Eye (tissue), 1 donor: ENCODE measurements around the gene ALK.

ENCODE experiments used
- DNase-seq: peaks from one replicate; pipeline ENCODE4 v3.0.0-alpha.2; 2015

Gene ALK

GRCh38 chr2:29921560-29921915 lies at the start of gene ALK:
TSS of gene ALK (minus strand) at chr2:29921586. CDS start at chr2:29920659, 927 bp downstream.
- DNase-seq, result peak; percentile 97

DNA sequence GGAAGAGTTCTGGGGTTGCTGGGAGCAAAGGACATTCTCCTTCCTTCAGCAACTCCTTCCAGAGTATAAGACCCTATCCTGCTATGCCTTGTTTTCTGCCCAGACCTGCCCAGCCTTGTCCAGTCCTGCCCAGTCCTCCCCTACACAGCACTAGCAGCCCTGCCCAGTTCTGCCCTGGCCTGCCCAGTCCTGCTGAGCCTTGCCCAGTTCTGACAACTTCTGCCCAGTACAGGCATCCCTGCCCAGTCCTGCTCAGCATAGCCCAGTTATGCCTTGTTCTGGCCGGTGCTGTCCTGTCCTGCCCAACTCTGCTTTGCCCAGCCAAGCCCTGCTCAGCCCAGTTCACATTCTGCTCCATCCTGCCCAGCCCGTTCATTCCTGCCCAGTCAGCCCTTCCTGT lies 44.9 kb upstream of the ALK start:
- DNase-seq, result no peak

DNA sequence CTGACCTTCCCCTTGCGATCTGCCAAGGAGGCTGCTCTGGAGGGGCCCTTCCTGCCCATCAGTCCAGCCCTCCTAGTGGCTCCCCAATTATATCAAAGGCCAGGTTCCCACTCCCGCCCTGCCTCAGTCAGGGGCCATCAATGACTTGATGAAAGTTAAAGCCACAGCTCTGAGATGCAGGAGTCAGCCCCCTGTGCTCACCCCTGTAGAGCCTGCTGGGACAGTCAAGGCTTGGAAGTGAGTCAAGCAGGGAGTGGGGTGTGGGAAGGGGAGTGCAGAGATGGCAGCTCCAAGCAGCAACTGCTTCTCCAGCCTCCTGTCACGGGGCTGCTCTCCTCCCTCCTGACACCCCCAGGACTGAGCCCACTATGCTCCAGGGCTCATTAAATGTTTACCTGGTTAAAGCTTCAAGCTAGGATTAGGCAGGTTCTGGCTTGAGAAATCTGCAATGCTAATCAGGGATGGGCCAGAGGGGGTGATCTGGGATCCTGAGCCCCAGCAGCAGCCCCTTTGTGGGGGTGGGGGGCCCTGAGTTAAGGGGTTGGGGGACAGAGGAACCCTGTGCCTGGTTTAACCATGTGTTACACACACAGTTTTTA lies 42.7 kb upstream of the ALK start:
- DNase-seq, result no peak

GRCh38 chr2:29962922-29963321 lies 41.5 kb upstream of the ALK start:
- no peak for DNase-seq

- no peak for DNase-seq
Measured at GRCh38 chr2:29954316-29954715, 32.9 kb upstream of the ALK start.

DNA sequence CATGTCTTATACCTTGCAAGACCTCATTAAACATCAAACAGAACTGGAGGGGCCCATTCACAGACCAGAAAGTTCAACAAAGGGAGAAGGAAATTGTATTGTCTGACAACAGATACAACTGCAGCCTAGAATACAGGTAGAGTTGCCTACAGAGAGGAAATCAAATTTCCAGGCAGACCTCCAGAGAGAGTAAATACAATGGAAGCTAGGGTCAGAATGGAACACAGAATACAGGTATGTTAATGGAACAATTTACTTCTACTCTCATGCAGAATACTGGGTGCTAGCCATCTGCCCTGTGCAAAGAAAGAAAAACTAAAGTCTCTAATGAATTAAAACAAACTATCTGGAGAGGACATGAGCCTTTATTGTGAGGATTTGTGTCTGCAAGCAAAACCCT lies 31.6 kb upstream of the ALK start:
- DNase-seq, result no peak

- peak; percentile 1 for DNase-seq
Measured at GRCh38 chr2:29951576-29951975, 30.2 kb upstream of the ALK start.

- peak; percentile 1 for DNase-seq
Measured at GRCh38 chr2:29950481-29950880, 29.1 kb upstream of the ALK start.

DNA sequence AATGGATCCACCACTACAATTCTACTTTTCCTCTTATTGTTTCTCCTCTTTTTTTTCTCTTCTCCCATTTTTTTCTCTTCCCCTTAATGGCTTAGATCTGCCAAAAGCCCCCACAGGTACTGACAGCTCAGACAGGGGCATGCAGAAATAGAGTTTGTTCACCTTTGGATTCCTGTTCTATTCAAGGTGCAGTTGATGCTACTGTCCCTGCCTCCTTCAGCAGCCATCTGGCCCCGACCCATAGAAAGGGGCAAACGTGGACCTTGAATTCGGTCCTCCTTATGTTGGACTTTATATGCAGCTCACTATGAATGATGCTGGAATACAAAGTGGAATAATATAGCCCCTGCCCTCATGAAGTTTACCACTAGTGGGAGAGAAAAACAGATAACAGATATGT lies 27.7 kb upstream of the ALK start:
- DNase-seq, result no peak

- DNase-seq, result no peak
Measured at GRCh38 chr2:29946505-29946904, 25.1 kb upstream of the ALK start.

GRCh38 chr2:29942711-29943110 lies 21.3 kb upstream of the ALK start:
- DNase-seq, result no peak

GRCh38 chr2:29940706-29941105 lies 19.3 kb upstream of the ALK start:
- peak; percentile 43 for DNase-seq

GRCh38 chr2:29936020-29936419 lies 14.6 kb upstream of the ALK start:
- no peak for DNase-seq

DNA sequence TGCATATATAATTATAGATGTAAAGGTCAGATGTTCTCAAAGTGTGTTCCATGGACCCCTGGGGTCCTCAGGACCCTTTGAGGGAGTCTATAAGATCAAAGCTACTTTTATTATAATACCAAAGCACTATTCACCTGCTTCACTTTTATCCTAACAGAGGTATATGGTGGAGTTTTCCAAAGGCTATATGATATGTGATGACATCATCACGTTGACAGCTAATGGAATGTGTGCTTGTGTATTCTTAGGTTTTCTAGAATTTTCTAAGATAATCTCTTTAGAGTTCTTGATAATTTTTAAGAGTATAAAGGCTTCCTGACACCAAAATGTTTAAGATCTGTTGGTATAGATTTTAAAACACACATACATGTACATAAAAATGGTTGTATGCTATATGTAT lies 10.4 kb upstream of the ALK start:
- DNase-seq, result no peak

GRCh38 chr2:29923110-29923721 lies 1.8 kb upstream of the ALK start:
- peak; percentile 87 for DNase-seq

- peak; percentile 11 for DNase-seq
Measured at GRCh38 chr2:29922605-29923004, 1.2 kb upstream of the ALK start.

DNA sequence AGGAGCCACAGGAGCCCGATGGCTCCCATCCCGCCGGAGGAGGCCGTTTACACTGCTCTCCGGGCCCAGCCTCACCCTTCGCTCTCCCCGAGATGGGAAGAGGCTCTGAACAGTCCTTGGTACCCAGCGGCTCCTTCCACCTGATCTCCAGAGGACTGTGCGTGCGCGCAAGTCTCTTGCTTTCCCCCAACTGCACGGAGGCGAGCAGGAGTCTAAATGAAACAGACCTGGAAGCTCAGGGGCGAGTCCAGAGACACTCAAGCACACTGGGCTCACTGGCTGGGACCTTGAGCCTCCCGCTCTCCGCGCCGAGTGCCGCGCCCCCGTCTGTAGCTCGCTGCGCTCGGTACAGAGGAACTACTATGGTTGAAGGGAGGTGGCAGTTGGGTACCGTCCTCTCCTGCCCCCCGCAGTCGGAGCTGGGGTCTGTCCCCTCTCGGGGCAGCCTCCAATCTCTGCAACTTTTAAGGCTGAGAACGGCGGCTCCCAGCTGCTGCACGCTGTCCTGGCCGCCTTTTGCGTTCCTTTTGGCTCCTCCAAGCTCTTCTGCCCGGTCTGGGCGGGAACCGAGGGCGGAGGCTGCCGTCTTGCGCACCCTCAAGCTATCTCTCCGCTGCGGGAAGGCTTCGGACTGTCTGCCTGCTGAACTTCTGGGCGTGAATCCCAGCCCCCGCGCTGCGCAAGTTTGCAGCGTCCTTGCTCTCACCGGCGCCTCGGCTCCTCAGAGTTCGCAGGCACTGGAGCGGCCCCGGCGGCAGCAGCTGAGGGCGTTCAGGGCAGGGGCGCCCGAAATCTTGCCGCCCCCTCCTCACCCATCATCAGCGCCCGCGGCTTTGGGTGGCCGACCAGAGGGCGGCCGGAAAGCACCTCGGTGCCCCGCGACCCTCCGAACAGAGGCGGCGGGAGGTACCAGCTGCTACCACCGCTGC lies 491 bp downstream of the ALK start:
- peak; percentile 67 for DNase-seq

GRCh38 chr2:29920130-29920577 lies 1.2 kb downstream of the ALK start:
- peak; percentile 93 for DNase-seq

GRCh38 chr2:29918941-29919340 lies 2.4 kb downstream of the ALK start:
- no peak for DNase-seq

GRCh38 chr2:29917781-29918180 lies 3.6 kb downstream of the ALK start:
- no peak for DNase-seq

- no peak for DNase-seq
Measured at GRCh38 chr2:29916571-29916970, 4.8 kb downstream of the ALK start.

GRCh38 chr2:29910960-29911359 lies 10.4 kb downstream of the ALK start:
- DNase-seq, result no peak

DNA sequence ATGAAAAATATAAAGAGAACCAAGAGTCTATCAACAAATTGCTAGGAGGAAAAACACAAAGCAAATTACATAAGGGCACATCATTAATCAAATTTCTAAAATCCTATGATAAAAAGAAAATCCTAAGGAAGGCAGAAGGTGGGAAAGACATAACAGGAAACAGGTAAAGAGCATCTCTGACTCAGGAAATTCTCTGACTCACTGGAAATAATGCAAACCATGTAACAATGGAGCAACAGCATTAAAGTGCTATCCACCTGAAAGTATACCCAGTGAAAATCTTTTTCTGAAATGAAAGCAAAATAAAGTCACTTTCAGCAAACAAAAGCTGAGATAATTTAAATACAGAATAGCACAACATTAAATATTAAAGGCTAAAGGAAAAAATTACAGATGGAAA lies 10.9 kb downstream of the ALK start:
- no peak for DNase-seq

DNA sequence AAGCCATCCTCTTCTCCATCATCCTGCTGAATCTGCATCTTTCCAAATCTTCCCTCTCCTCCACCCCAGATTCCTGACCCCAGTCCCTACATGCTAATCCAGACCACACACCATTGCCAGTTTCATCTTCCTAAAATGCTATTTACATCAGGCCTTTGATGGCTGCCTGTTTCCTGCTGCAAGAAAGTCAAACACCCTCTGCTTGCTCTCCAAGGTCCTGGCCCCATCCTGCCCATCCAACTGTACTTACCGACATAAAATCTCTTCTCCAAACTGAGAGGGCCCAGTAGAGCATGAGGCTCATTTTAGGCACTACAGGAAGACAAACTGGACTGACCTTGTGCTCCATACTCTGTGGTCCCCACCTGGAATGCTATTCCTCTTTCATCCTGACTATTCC lies 19.0 kb downstream of the ALK start:
- DNase-seq, result no peak
